IMR-90 (cell line): ENCODE data around the gene P2RY14. TPM values are rescaled to one million over a fixed set of nuclear protein-coding genes. Genes with fewer than 3 reads are reported as not detected.

ENCODE experiments used
- ATAC-seq: fragments of 200-7000 bp; cut with Tn5 transposase; 2 replicates; pipeline ENCODE4 v1.9.1; 2020; ENCODE audit warnings: low read depth, mild to moderate bottlenecking, moderate library complexity
- BruUV-seq: library from RNA; stranded (reverse); fragments of 400-500 nt; replicated peaks from 2 replicates; lab custom pipeline; 2021; lab: Mats Ljungman, UMichigan
- CTCF ChIA-PET: fragments of 300-600 bp; formaldehyde crosslinking; extraction: SDS; loops from one replicate; lab custom pipeline; 2021; ENCODE audit warnings: antibody characterized with exemption; lab: Yijun Ruan, JAX
- POLR2A ChIA-PET: fragments of 300-600 bp; sonication (Branson Sonifier 250); formaldehyde crosslinking; loops from one replicate; lab custom pipeline; 2022; ENCODE audit warnings: antibody characterized with exemption; ENCODE audit not compliant: unreplicated experiment; lab: Charles Lee
- DNase-seq: peaks from one replicate; pipeline ENCODE4 v3.0.0; 2013
- H2AFZ ChIP-seq: replicated peaks from 2 replicates; pipeline ENCODE3; 2013; ENCODE audit warnings: low read length, mild to moderate bottlenecking; ENCODE audit not compliant: poor library complexity
- H2AK5ac ChIP-seq: 2 replicates; pipeline ENCODE4 v1.6.1; 2013; ENCODE audit warnings: low read depth, low read length, inconsistent platforms
- H2AK9ac ChIP-seq: replicated peaks from 2 replicates; pipeline ENCODE3; 2013; ENCODE audit warnings: mild to moderate bottlenecking, low read depth, low read length, moderate library complexity; ENCODE audit not compliant: poor library complexity
- H2BK120ac ChIP-seq: 2 replicates; pipeline ENCODE4 v1.6.1; 2013; ENCODE audit warnings: low read depth, low read length, inconsistent platforms
- H2BK15ac ChIP-seq: 3 replicates; pipeline ENCODE4 v1.6.1; 2013; ENCODE audit warnings: low read depth, low read length, inconsistent platforms
- H2BK20ac ChIP-seq: 2 replicates; pipeline ENCODE4 v1.6.1; 2013; ENCODE audit warnings: low read depth, mild to moderate bottlenecking, inconsistent platforms, low read length, moderate library complexity
- H2BK5ac ChIP-seq: 2 replicates; pipeline ENCODE4 v1.6.1; 2013; ENCODE audit warnings: mild to moderate bottlenecking, low read depth, low read length, inconsistent platforms; ENCODE audit not compliant: poor library complexity, severe bottlenecking
- H3K14ac ChIP-seq: replicated peaks from 2 replicates; pipeline ENCODE4 v1.6.1; 2013; ENCODE audit warnings: low read depth, low read length, inconsistent platforms
- H3K18ac ChIP-seq: 2 replicates; pipeline ENCODE4 v1.6.1; 2013; ENCODE audit warnings: low read depth, low read length, control low read depth
- H3K23ac ChIP-seq: 2 replicates; pipeline ENCODE4 v1.6.1; 2013; ENCODE audit warnings: low read depth, low read length, inconsistent platforms
- H3K27ac ChIP-seq: 2 replicates; pipeline ENCODE4 v1.5.1; 2013; ENCODE audit warnings: mild to moderate bottlenecking, control low read depth, low read length; ENCODE audit not compliant: insufficient read depth
- H3K27me3 ChIP-seq: 2 replicates; pipeline ENCODE4 v1.6.1; 2013; ENCODE audit warnings: low read length; ENCODE audit not compliant: control insufficient read depth, insufficient read depth
- H3K36me3 ChIP-seq: 2 replicates; pipeline ENCODE4 v1.6.1; 2013; ENCODE audit warnings: low read length, mixed read lengths; ENCODE audit not compliant: control insufficient read depth, insufficient read depth
- H3K4ac ChIP-seq: 2 replicates; pipeline ENCODE4 v1.6.1; 2013; ENCODE audit warnings: low read depth, low read length, inconsistent platforms
- H3K4me1 ChIP-seq: 2 replicates; pipeline ENCODE4 v1.6.1; 2013; ENCODE audit warnings: low read length, mixed read lengths; ENCODE audit not compliant: control insufficient read depth, insufficient read depth
- H3K4me2 ChIP-seq: 2 replicates; pipeline ENCODE4 v1.6.1; 2013; ENCODE audit warnings: low read depth, mild to moderate bottlenecking, control low read depth, low read length, moderate library complexity
- H3K4me3 ChIP-seq: 2 replicates; pipeline ENCODE4 v1.5.1; 2013; ENCODE audit warnings: low read depth, mild to moderate bottlenecking, control low read depth, low read length, moderate library complexity; ENCODE audit not compliant: insufficient read depth
- H3K56ac ChIP-seq: 2 replicates; pipeline ENCODE4 v1.6.1; 2013; ENCODE audit warnings: low read length, inconsistent platforms; ENCODE audit not compliant: insufficient read depth; ENCODE audit errors: extremely low read depth
- H3K79me1 ChIP-seq, 2 experiments: 2 replicates each; pipeline ENCODE4 v1.6.1; 2013; ENCODE audit warnings: low read length in 2 of 2, inconsistent platforms in 1 of 2, low read depth in 1 of 2
- H3K9ac ChIP-seq: 2 replicates; pipeline ENCODE4 v1.6.1; 2013; ENCODE audit warnings: low read depth, low read length, control low read depth
- H3K9me1 ChIP-seq: 2 replicates; pipeline ENCODE4 v1.6.1; 2013; ENCODE audit warnings: low read length, inconsistent platforms; ENCODE audit not compliant: insufficient read depth
- H3K9me3 ChIP-seq: 2 replicates; pipeline ENCODE4 v1.6.1; 2013; ENCODE audit warnings: low read length; ENCODE audit not compliant: control insufficient read depth, insufficient read depth
- H4K20me1 ChIP-seq: 2 replicates; pipeline ENCODE4 v1.6.1; 2013; ENCODE audit warnings: low read length, inconsistent platforms; ENCODE audit not compliant: insufficient read depth
- H4K5ac ChIP-seq: 2 replicates; pipeline ENCODE4 v1.6.1; 2013; ENCODE audit warnings: mild to moderate bottlenecking, low read depth, low read length, control low read depth
- H4K8ac ChIP-seq, 2 experiments: 2 replicates each; pipeline ENCODE4 v1.6.1; 2013; ENCODE audit warnings: low read depth in 2 of 2, low read length in 2 of 2, control low read depth in 1 of 2, inconsistent platforms in 1 of 2
- H4K91ac ChIP-seq: 2 replicates; pipeline ENCODE4 v1.6.1; 2013; ENCODE audit warnings: low read depth, low read length, inconsistent platforms; ENCODE audit not compliant: insufficient read depth
- BHLHE40 ChIP-seq: fragments of 150-350 bp; IDR thresholded peaks from 2 replicates; pipeline ENCODE4 v1.6.1; 2016; ENCODE audit warnings: mild to moderate bottlenecking, low read depth, low read length
- MAZ ChIP-seq: IDR thresholded peaks from 2 replicates; pipeline ENCODE4 v1.6.1; 2012; ENCODE audit warnings: low read depth, mild to moderate bottlenecking, low read length, improper control_type of control experiment, moderate library complexity, borderline replicate concordance
- WGBS, 2 experiments: methylation state at CpG; one replicate each; pipeline versions ENCODE4 v1.1.5 to v1.1.7; 2013; ENCODE audit warnings: missing lambda C conversion rate in 2 of 2; ENCODE audit not compliant: insufficient read length in 1 of 2; ENCODE audit errors: extremely low coverage in 2 of 2; 5-methylcytosine and 5-hydroxymethylcytosine counted together
- dilution Hi-C: fragments of 300-500 bp; cut with HindIII; formaldehyde crosslinking; loops from one replicate; pipeline ENCODE4 v1.14.3; 2018; ENCODE audit warnings: low sequenced_read_pairs; ENCODE audit not compliant: unreplicated experiment
- in situ Hi-C: fragments of 300-500 bp; cut with MboI; formaldehyde crosslinking; loops from 3 replicates; pipeline ENCODE4 v1.14.3; 2019; ENCODE audit warnings: low sequenced_read_pairs, inconsistent platforms, mixed read lengths
- intact Hi-C: fragments of 100-400 bp; cut with micrococcal nuclease; formaldehyde crosslinking; loops from 2 replicates; pipeline ENCODE4 v1.10.0; 2022
- polyA plus RNA-seq, 3 experiments: library from polyadenylated mRNA; depleted of rRNA; stranded (reverse); fragments of >200 nt; gene quantifications; 2 replicates each; pipeline ENCODE4 v1.2.3, GENCODE V29; 2012; ENCODE audit warnings: low replicate concordance in 1 of 3
- total RNA-seq: library from RNA; depleted of rRNA; stranded (reverse); fragments of >200 nt; gene quantifications from 2 replicates; pipeline ENCODE4 v1.2.3, GENCODE V29; 2012

Gene P2RY14
- total and polyA plus RNA-seq, 2 of the 4 experiments (the other 2 are of a cell fraction), result not detected

- peaks cover 2% of the 10 kb centered on the region; the same call in 1 of the 2 replicates for H3K4me1 ChIP-seq
- H3K18ac ChIP-seq, result no peak overlapping the region; the same call in 1 of the 2 replicates
- DNase-seq, result no peak
- no peak overlapping the region for H4K5ac ChIP-seq
- no peak overlapping the region for H2BK20ac ChIP-seq
- H3K36me3 ChIP-seq, result no peaks in the 10 kb centered on the region
- H4K20me1 ChIP-seq, result no peaks in the 10 kb centered on the region
- no peak overlapping the region for H4K8ac ChIP-seq
- no peaks in the 10 kb centered on the region for H3K9me3 ChIP-seq
- H3K9ac ChIP-seq, result no peak overlapping the region
- H2AK5ac ChIP-seq, result no peak overlapping the region
- H2AK9ac ChIP-seq, result no peak overlapping the region
- CTCF ChIA-PET, result no interaction called here
- in situ Hi-C loops, result no loop called here
- H3K23ac ChIP-seq, result no peak overlapping the region
- no peak overlapping the region for H4K91ac ChIP-seq
- no peak overlapping the region for H2BK120ac ChIP-seq
- no peaks in the 10 kb centered on the region for H3K27me3 ChIP-seq
- no peak for ATAC-seq
- no peak overlapping the region for H3K56ac ChIP-seq
- WGBS, 2 experiments, result no CpG with 5 or more reads among the region's 5 CpGs
- H2BK5ac ChIP-seq, result no peak overlapping the region
- H3K4me3 ChIP-seq, result no peak overlapping the region
- intact Hi-C loops, result no loop called here
- no peak overlapping the region for H3K27ac ChIP-seq
- H3K79me1 ChIP-seq, result no peaks in the 10 kb centered on the region
- H3K4ac ChIP-seq, result no peak overlapping the region
- H3K9me1 ChIP-seq, result no peaks in the 10 kb centered on the region
- TF ChIP-seq MAZ (no peak), BHLHE40 (no peak)
- dilution Hi-C loops, result no loop called here
- H2AFZ ChIP-seq, result no peak overlapping the region
- no peak overlapping the region for H3K4me2 ChIP-seq
- H3K14ac ChIP-seq, result no peak overlapping the region
- no peak overlapping the region for H2BK15ac ChIP-seq
- no TSS peak for BruUV-seq
- POLR2A ChIA-PET, result no interaction called here
Measured at GRCh38 chr3:151269631-151270030, 8.7 kb downstream of the P2RY14 start.
